GM23338 (cell line): ENCODE data around the gene KANK4. TPM values are rescaled to one million over a fixed set of nuclear protein-coding genes. Genes with fewer than 3 reads are reported as not detected.

Experiments
- ATAC-seq: fragments of 200-7000 bp; cut with Tn5 transposase; 3 replicates; pipeline ENCODE4 v1.9.1; 2020
- DNase-seq: peaks from one replicate; pipeline ENCODE4 v3.0.0-alpha.2; 2015; ENCODE audit warnings: low spot score
- H2AFZ ChIP-seq: fragments of 200-600 bp; sonication (generic); 2 replicates; pipeline ENCODE4 v1.8.0; 2016; ENCODE audit warnings: antibody characterized with exemption, mild to moderate bottlenecking, moderate library complexity
- H3F3A ChIP-seq: fragments of 200-600 bp; sonication (generic); replicated peaks from 2 replicates; pipeline ENCODE4 v1.8.0; 2017; ENCODE audit warnings: antibody characterized with exemption, mixed run types, low read depth
- H3K27ac ChIP-seq: fragments of 200-600 bp; sonication (generic); 2 replicates; pipeline ENCODE4 v1.6.1; 2016; ENCODE audit warnings: low read depth
- H3K27me3 ChIP-seq: fragments of 200-600 bp; sonication (generic); 2 replicates; pipeline ENCODE4 v1.8.0; 2016; ENCODE audit warnings: mild to moderate bottlenecking, mixed run types, moderate library complexity; ENCODE audit not compliant: insufficient read depth
- H3K36me3 ChIP-seq: fragments of 200-600 bp; sonication (generic); 2 replicates; pipeline ENCODE4 v1.8.0; 2016; ENCODE audit warnings: mild to moderate bottlenecking; ENCODE audit not compliant: insufficient read depth
- H3K4me1 ChIP-seq: fragments of 200-600 bp; sonication (generic); 2 replicates; pipeline ENCODE4 v1.8.0; 2016; ENCODE audit warnings: mild to moderate bottlenecking, moderate library complexity; ENCODE audit not compliant: insufficient read depth
- H3K4me2 ChIP-seq: fragments of 200-600 bp; sonication (generic); 2 replicates; pipeline ENCODE4 v1.7.1; 2017; ENCODE audit warnings: mixed run types
- H3K4me3 ChIP-seq: fragments of 200-600 bp; sonication (generic); 2 replicates; pipeline ENCODE4 v1.6.1; 2016; ENCODE audit warnings: mixed run types
- H3K79me2 ChIP-seq: fragments of 200-600 bp; sonication (generic); replicated peaks from 2 replicates; pipeline ENCODE4 v1.8.0; 2017; ENCODE audit warnings: mild to moderate bottlenecking; ENCODE audit not compliant: insufficient read depth
- H3K9me2 ChIP-seq: fragments of 200-600 bp; sonication (generic); 2 replicates; pipeline ENCODE4 v1.8.0; 2017; ENCODE audit not compliant: insufficient read depth
- H4K20me1 ChIP-seq: fragments of 200-600 bp; sonication (generic); replicated peaks from 2 replicates; pipeline ENCODE4 v1.8.0; 2017; ENCODE audit warnings: mild to moderate bottlenecking; ENCODE audit not compliant: insufficient read depth
- H3K27ac Mint-ChIP-seq: 2 replicates; pipeline ENCODE4 v1.8.0; 2020; ENCODE audit warnings: inconsistent platforms, mild to moderate bottlenecking, moderate library complexity, mixed read lengths
- H3K27me3 Mint-ChIP-seq: 3 replicates; pipeline ENCODE4 v1.8.0; 2022; ENCODE audit warnings: low read depth, mild to moderate bottlenecking, moderate library complexity, mixed read lengths, inconsistent platforms; ENCODE audit not compliant: insufficient read depth, poor library complexity
- H3K36me3 Mint-ChIP-seq: 3 replicates; pipeline ENCODE4 v1.8.0; 2021; ENCODE audit warnings: low read depth, mild to moderate bottlenecking, inconsistent platforms, moderate library complexity, mixed read lengths
- H3K4me1 Mint-ChIP-seq: 3 replicates; pipeline ENCODE4 v1.8.0; 2020; ENCODE audit warnings: mild to moderate bottlenecking, inconsistent platforms, mixed read lengths
- H3K4me3 Mint-ChIP-seq: 3 replicates; pipeline ENCODE4 v1.8.0; 2021; ENCODE audit warnings: moderate library complexity, mild to moderate bottlenecking, inconsistent platforms, mixed read lengths
- H3K9me3 Mint-ChIP-seq: 3 replicates; pipeline ENCODE4 v1.8.0; 2020; ENCODE audit warnings: moderate library complexity, mild to moderate bottlenecking, inconsistent platforms, mixed read lengths
- CREB1 ChIP-seq: fragments of 250-450 bp; sonication (Bioruptor Pico); IDR thresholded peaks from 2 replicates; pipeline ENCODE4 v1.5.0; 2020; ENCODE audit warnings: low read depth, mild to moderate bottlenecking, moderate library complexity
- CTCF ChIP-seq, 2 experiments: fragments of 200-600 bp in 1 of 2; sonication (generic) in 1 of 2; conservative IDR thresholded peaks; 2 replicates each; pipeline versions ENCODE4 v1.5.1 to v1.6.1; 2016 to 2017; ENCODE audit warnings: antibody characterized with exemption in 2 of 2, low read depth in 2 of 2, mild to moderate bottlenecking in 2 of 2, moderate library complexity in 1 of 2
- EZH2 ChIP-seq: fragments of 200-600 bp; sonication (generic); IDR thresholded peaks from one replicate; pipeline ENCODE4 v1.8.0; 2017; ENCODE audit warnings: antibody characterized with exemption, mild to moderate bottlenecking, low read depth; ENCODE audit not compliant: unreplicated experiment
- EZH2phosphoT487 ChIP-seq: fragments of 200-600 bp; sonication (generic); IDR thresholded peaks from one replicate; pipeline ENCODE4 v1.8.1; 2018; ENCODE audit warnings: antibody characterized with exemption; ENCODE audit not compliant: unreplicated experiment
- JUNB ChIP-seq: IDR thresholded peaks from one replicate; pipeline ENCODE4 v1.6.1; 2016; ENCODE audit warnings: antibody characterized with exemption; ENCODE audit not compliant: unreplicated experiment
- NANOG ChIP-seq: IDR thresholded peaks from 2 replicates; pipeline ENCODE4 v1.6.1; 2016; ENCODE audit warnings: antibody characterized with exemption, borderline replicate concordance
- POLR2AphosphoS5 ChIP-seq: IDR thresholded peaks from 2 replicates; pipeline ENCODE4 v1.6.1; 2016; ENCODE audit warnings: antibody characterized with exemption, low read depth
- STAT1 ChIP-seq: IDR thresholded peaks from one replicate; pipeline ENCODE4 v1.6.1; 2016; ENCODE audit warnings: antibody characterized with exemption; ENCODE audit not compliant: unreplicated experiment
- ZNF114 ChIP-seq: fragments of 250-450 bp; sonication (Bioruptor Pico); IDR thresholded peaks from 2 replicates; pipeline ENCODE4 v1.5.0; 2020; ENCODE audit warnings: mild to moderate bottlenecking, moderate library complexity
- polyA plus RNA-seq: library from polyadenylated mRNA; unstranded; fragments of >200 nt; fragmentation: Nextera tagmentation; extraction: Ambion mirVana; gene quantifications from 2 replicates; pipeline ENCODE4 v1.2.1, GENCODE V29; 2016
- total RNA-seq: library from RNA; depleted of rRNA; stranded (reverse); fragments of >200 nt; shearing (Covaris generic); gene quantifications from 2 replicates; pipeline ENCODE4 v1.2.3, GENCODE V29; 2014
- TF ChIP-seq, protein P1 (sequence below): fragments of 250-450 bp; sonication (Bioruptor Pico); IDR thresholded peaks from 2 replicates; pipeline ENCODE4 v1.5.0; 2020; ENCODE audit warnings: mild to moderate bottlenecking, moderate library complexity
- TF ChIP-seq, protein P2 (sequence below): IDR thresholded peaks from one replicate; pipeline ENCODE4 v1.6.1; 2018; ENCODE audit warnings: antibody characterized with exemption; ENCODE audit not compliant: unreplicated experiment

The KANK4 gene
- total and polyA plus RNA-seq, 2 experiments from 2014 or later = 0.31 to 0.42 TPM

DNA sequence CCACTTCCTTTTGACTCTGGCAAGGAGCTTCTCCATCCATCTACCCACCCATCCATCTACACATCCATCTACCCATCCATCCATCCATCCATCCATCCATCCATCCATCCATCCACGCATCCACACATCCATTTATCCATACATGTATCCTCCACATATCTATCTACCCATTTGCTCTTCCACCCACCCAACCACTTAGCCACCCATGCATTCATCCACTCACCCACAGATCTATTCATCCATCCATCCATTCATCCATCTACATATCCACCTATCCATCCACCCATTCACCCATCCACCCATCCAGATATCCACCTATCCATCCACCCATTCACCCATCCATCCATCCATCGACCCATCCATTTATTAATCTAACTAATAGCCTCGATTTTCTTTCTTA is 23.0 kb upstream of the KANK4 start (continued):
- TF ChIP-seq EZH2 (no peak), JUNB (no peak), POLR2AphosphoS5 (no peak), EZH2phosphoT487 (no peak)

DNA sequence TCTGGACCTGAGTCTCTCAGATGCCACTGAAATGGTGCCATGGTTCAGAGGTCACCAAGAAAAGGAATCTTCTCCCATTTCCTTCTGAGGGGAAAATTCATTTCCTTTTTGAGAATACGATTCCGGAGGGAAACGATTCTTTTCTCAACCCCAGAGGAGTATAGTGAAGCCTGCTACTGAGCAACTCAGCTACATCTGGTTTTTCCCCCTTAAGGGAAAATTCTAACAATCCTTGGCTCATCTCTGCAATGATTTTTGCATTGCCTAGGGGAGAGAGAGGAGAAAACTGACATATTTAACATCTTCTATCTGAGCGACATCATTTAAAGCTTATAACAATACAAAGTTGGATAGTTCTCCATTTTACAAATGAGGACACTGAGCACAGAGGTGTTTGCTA is 22.4 kb upstream of the KANK4 start:
- no peak overlapping the region for H3K27ac ChIP-seq
- H3K4me3 ChIP-seq = no peak overlapping the region
- no peak overlapping the region for H3K4me2 ChIP-seq
- no peaks in the 10 kb centered on the region for H3F3A ChIP-seq
- no peaks in the 10 kb centered on the region for H3K4me1 ChIP-seq
- H3K79me2 ChIP-seq = no peaks in the 10 kb centered on the region
- TF ChIP-seq EZH2phosphoT487 = no peak
- TF ChIP-seq JUNB = no peak
- TF ChIP-seq EZH2 = no peak
- TF ChIP-seq ZNF114 (CRISPR knock-in tag) = no peak
- no peak for TF ChIP-seq CTCF (conservative IDR thresholded peaks at IDR 0.05; ENCODE audit: low read depth in 2 of 2)
- no peak for TF ChIP-seq CREB1 (CRISPR knock-in tag)
- TF ChIP-seq, protein P1, sequence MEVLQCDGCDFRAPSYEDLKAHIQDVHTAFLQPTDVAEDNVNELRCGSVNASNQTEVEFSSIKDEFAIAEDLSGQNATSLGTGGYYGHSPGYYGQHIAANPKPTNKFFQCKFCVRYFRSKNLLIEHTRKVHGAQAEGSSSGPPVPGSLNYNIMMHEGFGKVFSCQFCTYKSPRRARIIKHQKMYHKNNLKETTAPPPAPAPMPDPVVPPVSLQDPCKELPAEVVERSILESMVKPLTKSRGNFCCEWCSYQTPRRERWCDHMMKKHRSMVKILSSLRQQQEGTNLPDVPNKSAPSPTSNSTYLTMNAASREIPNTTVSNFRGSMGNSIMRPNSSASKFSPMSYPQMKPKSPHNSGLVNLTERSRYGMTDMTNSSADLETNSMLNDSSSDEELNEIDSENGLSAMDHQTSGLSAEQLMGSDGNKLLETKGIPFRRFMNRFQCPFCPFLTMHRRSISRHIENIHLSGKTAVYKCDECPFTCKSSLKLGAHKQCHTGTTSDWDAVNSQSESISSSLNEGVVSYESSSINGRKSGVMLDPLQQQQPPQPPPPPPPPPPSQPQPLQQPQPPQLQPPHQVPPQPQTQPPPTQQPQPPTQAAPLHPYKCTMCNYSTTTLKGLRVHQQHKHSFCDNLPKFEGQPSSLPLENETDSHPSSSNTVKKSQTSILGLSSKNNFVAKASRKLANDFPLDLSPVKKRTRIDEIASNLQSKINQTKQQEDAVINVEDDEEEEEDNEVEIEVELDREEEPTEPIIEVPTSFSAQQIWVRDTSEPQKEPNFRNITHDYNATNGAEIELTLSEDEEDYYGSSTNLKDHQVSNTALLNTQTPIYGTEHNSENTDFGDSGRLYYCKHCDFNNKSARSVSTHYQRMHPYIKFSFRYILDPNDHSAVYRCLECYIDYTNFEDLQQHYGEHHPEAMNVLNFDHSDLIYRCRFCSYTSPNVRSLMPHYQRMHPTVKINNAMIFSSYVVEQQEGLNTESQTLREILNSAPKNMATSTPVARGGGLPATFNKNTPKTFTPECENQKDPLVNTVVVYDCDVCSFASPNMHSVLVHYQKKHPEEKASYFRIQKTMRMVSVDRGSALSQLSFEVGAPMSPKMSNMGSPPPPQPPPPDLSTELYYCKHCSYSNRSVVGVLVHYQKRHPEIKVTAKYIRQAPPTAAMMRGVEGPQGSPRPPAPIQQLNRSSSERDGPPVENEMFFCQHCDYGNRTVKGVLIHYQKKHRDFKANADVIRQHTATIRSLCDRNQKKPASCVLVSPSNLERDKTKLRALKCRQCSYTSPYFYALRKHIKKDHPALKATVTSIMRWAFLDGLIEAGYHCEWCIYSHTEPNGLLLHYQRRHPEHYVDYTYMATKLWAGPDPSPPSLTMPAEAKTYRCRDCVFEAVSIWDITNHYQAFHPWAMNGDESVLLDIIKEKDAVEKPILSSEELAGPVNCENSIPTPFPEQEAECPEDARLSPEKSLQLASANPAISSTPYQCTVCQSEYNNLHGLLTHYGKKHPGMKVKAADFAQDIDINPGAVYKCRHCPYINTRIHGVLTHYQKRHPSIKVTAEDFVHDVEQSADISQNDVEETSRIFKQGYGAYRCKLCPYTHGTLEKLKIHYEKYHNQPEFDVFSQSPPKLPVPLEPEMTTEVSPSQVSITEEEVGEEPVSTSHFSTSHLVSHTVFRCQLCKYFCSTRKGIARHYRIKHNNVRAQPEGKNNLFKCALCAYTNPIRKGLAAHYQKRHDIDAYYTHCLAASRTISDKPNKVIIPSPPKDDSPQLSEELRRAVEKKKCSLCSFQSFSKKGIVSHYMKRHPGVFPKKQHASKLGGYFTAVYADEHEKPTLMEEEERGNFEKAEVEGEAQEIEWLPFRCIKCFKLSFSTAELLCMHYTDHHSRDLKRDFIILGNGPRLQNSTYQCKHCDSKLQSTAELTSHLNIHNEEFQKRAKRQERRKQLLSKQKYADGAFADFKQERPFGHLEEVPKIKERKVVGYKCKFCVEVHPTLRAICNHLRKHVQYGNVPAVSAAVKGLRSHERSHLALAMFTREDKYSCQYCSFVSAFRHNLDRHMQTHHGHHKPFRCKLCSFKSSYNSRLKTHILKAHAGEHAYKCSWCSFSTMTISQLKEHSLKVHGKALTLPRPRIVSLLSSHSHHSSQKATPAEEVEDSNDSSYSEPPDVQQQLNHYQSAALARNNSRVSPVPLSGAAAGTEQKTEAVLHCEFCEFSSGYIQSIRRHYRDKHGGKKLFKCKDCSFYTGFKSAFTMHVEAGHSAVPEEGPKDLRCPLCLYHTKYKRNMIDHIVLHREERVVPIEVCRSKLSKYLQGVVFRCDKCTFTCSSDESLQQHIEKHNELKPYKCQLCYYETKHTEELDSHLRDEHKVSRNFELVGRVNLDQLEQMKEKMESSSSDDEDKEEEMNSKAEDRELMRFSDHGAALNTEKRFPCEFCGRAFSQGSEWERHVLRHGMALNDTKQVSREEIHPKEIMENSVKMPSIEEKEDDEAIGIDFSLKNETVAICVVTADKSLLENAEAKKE (CRISPR knock-in tag) = no peak
- no peak for TF ChIP-seq NANOG
- TF ChIP-seq STAT1 = no peak
- TF ChIP-seq, protein P2, sequence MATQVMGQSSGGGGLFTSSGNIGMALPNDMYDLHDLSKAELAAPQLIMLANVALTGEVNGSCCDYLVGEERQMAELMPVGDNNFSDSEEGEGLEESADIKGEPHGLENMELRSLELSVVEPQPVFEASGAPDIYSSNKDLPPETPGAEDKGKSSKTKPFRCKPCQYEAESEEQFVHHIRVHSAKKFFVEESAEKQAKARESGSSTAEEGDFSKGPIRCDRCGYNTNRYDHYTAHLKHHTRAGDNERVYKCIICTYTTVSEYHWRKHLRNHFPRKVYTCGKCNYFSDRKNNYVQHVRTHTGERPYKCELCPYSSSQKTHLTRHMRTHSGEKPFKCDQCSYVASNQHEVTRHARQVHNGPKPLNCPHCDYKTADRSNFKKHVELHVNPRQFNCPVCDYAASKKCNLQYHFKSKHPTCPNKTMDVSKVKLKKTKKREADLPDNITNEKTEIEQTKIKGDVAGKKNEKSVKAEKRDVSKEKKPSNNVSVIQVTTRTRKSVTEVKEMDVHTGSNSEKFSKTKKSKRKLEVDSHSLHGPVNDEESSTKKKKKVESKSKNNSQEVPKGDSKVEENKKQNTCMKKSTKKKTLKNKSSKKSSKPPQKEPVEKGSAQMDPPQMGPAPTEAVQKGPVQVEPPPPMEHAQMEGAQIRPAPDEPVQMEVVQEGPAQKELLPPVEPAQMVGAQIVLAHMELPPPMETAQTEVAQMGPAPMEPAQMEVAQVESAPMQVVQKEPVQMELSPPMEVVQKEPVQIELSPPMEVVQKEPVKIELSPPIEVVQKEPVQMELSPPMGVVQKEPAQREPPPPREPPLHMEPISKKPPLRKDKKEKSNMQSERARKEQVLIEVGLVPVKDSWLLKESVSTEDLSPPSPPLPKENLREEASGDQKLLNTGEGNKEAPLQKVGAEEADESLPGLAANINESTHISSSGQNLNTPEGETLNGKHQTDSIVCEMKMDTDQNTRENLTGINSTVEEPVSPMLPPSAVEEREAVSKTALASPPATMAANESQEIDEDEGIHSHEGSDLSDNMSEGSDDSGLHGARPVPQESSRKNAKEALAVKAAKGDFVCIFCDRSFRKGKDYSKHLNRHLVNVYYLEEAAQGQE = no peak
- H3K36me3 Mint-ChIP-seq = no peaks in the 10 kb centered on the region
- no peaks in the 10 kb centered on the region for H3K36me3 ChIP-seq
- DNase-seq (no peak), ATAC-seq (no peak)
- H3K4me3 Mint-ChIP-seq = no peak overlapping the region
- no peaks in the 10 kb centered on the region for H3K27me3 ChIP-seq
- no peaks in the 10 kb centered on the region for H3K9me3 Mint-ChIP-seq
- H2AFZ ChIP-seq = no peak overlapping the region
- H4K20me1 ChIP-seq = no peaks in the 10 kb centered on the region
- H3K27ac Mint-ChIP-seq = no peak overlapping the region
- no peaks in the 10 kb centered on the region for H3K9me2 ChIP-seq
- H3K4me1 Mint-ChIP-seq = peaks cover 11% of the 10 kb centered on the region
- peaks cover 5% of the 10 kb centered on the region for H3K27me3 Mint-ChIP-seq
